ENCODE measurements around the gene CATSPER4. TPM values are rescaled to one million over a fixed set of nuclear protein-coding genes. Genes with fewer than 3 reads are reported as not detected.

CATSPER4 gene
- total and polyA plus RNA-seq, 2 donors (not counting 1 experiment from before 2014, with no cell fraction given), result not detected

DNA sequence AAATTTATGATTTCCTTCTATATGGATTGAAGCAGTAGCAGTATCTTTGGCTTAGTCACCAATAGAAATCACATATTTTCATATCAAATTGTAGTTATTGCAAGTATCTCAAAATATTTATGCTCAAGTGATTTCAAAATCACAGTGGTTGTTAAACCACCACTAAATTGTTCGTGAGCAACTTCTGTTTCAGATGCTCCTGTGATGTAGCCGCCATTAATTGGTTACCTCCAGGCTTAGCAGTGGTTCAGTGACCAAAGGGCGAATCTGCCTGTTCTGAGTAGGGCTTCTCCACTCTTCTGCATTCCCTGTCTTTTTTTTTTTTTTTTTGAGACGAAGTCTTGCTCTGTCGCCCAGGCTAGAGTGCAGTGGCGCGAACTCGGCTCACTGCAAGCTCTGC lies 15.1 kb upstream of the CATSPER4 start:
- no peak overlapping the region for H3K4me2 ChIP-seq (replicated peaks; ENCODE audit: low read depth, low read length, poor library complexity, severe bottlenecking)
- no peaks in the 10 kb centered on the region for H4K20me1 ChIP-seq (ENCODE audit: control insufficient read depth, insufficient read depth, low read length, poor library complexity, severe bottlenecking)
- Mint-ChIP-seq H3K4me1 (peaks cover 7% of the 10 kb centered on the region), H3K27ac (no peak overlapping the region), H3K27me3 (no peaks in the 10 kb centered on the region), H3K4me3 (no peak overlapping the region), H3K9me3 (ENCODE audit: insufficient read depth) (no peaks in the 10 kb centered on the region)
- TF ChIP-seq, protein P1, sequence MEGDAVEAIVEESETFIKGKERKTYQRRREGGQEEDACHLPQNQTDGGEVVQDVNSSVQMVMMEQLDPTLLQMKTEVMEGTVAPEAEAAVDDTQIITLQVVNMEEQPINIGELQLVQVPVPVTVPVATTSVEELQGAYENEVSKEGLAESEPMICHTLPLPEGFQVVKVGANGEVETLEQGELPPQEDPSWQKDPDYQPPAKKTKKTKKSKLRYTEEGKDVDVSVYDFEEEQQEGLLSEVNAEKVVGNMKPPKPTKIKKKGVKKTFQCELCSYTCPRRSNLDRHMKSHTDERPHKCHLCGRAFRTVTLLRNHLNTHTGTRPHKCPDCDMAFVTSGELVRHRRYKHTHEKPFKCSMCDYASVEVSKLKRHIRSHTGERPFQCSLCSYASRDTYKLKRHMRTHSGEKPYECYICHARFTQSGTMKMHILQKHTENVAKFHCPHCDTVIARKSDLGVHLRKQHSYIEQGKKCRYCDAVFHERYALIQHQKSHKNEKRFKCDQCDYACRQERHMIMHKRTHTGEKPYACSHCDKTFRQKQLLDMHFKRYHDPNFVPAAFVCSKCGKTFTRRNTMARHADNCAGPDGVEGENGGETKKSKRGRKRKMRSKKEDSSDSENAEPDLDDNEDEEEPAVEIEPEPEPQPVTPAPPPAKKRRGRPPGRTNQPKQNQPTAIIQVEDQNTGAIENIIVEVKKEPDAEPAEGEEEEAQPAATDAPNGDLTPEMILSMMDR (IDR thresholded peaks at IDR 0.05), result no peak
- TF ChIP-seq EZH2 (IDR thresholded peaks at IDR 0.05; ENCODE audit: borderline replicate concordance, insufficient read depth, low read depth, low read length, poor library complexity, severe bottlenecking), result no peak
- H3K27ac ChIP-seq (ENCODE audit: low read length in 2 of 2), result no peak overlapping the region
- intact Hi-C loops (cut with micrococcal nuclease), result no loop called here
- POLR2A ChIA-PET, result no interaction called here
- CTCF ChIA-PET, result interaction anchor here (2.1 to 4.1 kb wide), 2 partner anchors 59 to 242 kb away, joined by 5 to 12 read pairs; partner anchors contain the start of gene CEP85
- 100% methylated on average over 3 of the region's 8 CpGs for WGBS (ENCODE audit: insufficient coverage)
- ATAC-seq (ENCODE audit: low read depth) (no peak), DNase-seq (no peak)
- no peaks in the 10 kb centered on the region for H3K36me3 ChIP-seq (replicated peaks in 1 of 2; ENCODE audit: control extremely low read depth in 1 of 2, control insufficient read depth in 1 of 2, extremely low read depth in 1 of 2, insufficient read depth in 2 of 2, low read length in 1 of 2)
- H2AFZ ChIP-seq (ENCODE audit: insufficient read depth, low read depth, low read length, poor library complexity, severe bottlenecking), result no peak overlapping the region
- no peak overlapping the region for H3K4me3 ChIP-seq (ENCODE audit: control extremely low read depth in 1 of 5, extremely low read depth in 1 of 5, insufficient read depth in 1 of 5, low read depth in 2 of 5, low read length in 4 of 5)
- peaks cover 6 to 8% of the 10 kb centered on the region in 2 donors for H3K4me1 ChIP-seq (ENCODE audit: control insufficient read depth in 2 of 2, insufficient read depth in 2 of 2, low read length in 2 of 2)
- H3K9ac ChIP-seq (ENCODE audit: low read length), result no peak overlapping the region
- no peaks in the 10 kb centered on the region for H3K9me3 ChIP-seq (ENCODE audit: control extremely low read depth in 1 of 3, control insufficient read depth in 2 of 3, insufficient read depth in 1 of 3, low read length in 2 of 3)
- no peaks in the 10 kb centered on the region for H3K27me3 ChIP-seq (replicated peaks in 1 of 4; ENCODE audit: control extremely low read depth in 1 of 4, control insufficient read depth in 3 of 4, insufficient read depth in 4 of 4, low read length in 3 of 4)
- H3K79me2 ChIP-seq (ENCODE audit: control insufficient read depth, insufficient read depth, low read length), result peaks cover 8% of the 10 kb centered on the region

DNA sequence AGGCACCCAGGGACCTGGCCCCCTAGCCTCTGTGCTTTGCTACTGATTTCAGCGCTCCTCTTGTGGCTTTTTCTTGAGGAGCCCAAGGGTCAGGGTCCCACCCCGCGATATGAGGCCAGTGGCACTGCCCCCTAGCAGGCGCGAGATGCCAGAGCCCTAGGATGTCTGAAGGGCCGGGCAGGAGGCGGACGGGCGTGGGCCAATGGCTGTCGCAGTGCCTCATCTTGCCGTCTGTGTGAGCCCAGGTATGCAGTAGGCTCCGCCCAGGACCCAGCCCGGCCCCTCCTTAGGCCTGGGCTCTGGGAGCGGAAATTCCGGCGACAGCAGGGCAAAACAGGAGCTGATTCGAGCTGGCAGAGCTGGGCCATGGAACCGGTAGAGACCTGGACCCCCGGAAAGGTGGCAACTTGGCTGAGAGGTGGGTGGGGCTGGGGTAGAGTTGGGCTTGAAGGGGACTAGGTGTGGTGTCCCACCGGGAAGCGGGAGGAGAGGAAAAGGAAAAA lies 13.2 kb upstream of the CATSPER4 start, which contains the start of gene CNKSR1:
TSS of gene CNKSR1 (plus strand) at position 310 of the 503 bp plus-strand sequence. CDS start at position 367, 57 bp downstream.
- Histone ChIP-seq H3K27ac (ENCODE audit: low read length in 2 of 2) (no peak within 1 kb of the TSS), H3K27me3 (replicated peaks in 1 of 4; ENCODE audit: control extremely low read depth in 1 of 4, control insufficient read depth in 3 of 4, insufficient read depth in 4 of 4, low read length in 3 of 4) (no peaks in the 10 kb centered on the region), H3K4me2 (replicated peaks; ENCODE audit: low read depth, low read length, poor library complexity, severe bottlenecking) (no peak within 1 kb of the TSS), H3K4me3 (ENCODE audit: control extremely low read depth in 1 of 5, extremely low read depth in 1 of 5, insufficient read depth in 1 of 5, low read depth in 2 of 5, low read length in 4 of 5) (no peak within 1 kb of the TSS), H3K36me3 (replicated peaks in 1 of 2; ENCODE audit: control extremely low read depth in 1 of 2, control insufficient read depth in 1 of 2, extremely low read depth in 1 of 2, insufficient read depth in 2 of 2, low read length in 1 of 2) (no peaks in the 10 kb centered on the region), H3K79me2 (ENCODE audit: control insufficient read depth, insufficient read depth, low read length) (no peaks in the 10 kb centered on the region), H3K4me1 (ENCODE audit: control insufficient read depth in 2 of 2, insufficient read depth in 2 of 2, low read length in 2 of 2) (no peaks in the 10 kb centered on the region), H3K9me3 (ENCODE audit: control extremely low read depth in 1 of 3, control insufficient read depth in 2 of 3, insufficient read depth in 1 of 3, low read length in 2 of 3) (no peaks in the 10 kb centered on the region), H4K20me1 (ENCODE audit: control insufficient read depth, insufficient read depth, low read length, poor library complexity, severe bottlenecking) (no peaks in the 10 kb centered on the region), H3K9ac (ENCODE audit: low read length) (no peak within 1 kb of the TSS), H2AFZ (ENCODE audit: insufficient read depth, low read depth, low read length, poor library complexity, severe bottlenecking) (no peak within 1 kb of the TSS)
- no peak for ATAC-seq (ENCODE audit: low read depth)
- no peaks in the 10 kb centered on the region for H3K9me3 Mint-ChIP-seq (ENCODE audit: insufficient read depth)
- 62% methylated on average over 20 of the region's 21 CpGs for WGBS (ENCODE audit: insufficient coverage)
- intact Hi-C loops (cut with micrococcal nuclease), result no loop called here
- no peak for DNase-seq
- ChIA-PET CTCF (no interaction called here), POLR2A (no interaction called here)
- no peak within 1 kb of the TSS for H3K27ac Mint-ChIP-seq
- no peaks in the 10 kb centered on the region for H3K27me3 Mint-ChIP-seq
- no peak within 1 kb of the TSS for H3K4me3 Mint-ChIP-seq
- no peak for TF ChIP-seq EZH2 (IDR thresholded peaks at IDR 0.05; ENCODE audit: borderline replicate concordance, insufficient read depth, low read depth, low read length, poor library complexity, severe bottlenecking)
- no peaks in the 10 kb centered on the region for H3K4me1 Mint-ChIP-seq

Measured in B cell (primary cell).